GM19463 (cell line): ENCODE measurements around the gene ATG5.

Source experiments
- ATAC-seq: cut with Tn5 transposase; IDR thresholded peaks from one replicate; pipeline ENCODE4 v1.9.1; 2021; ENCODE audit warnings: mild to moderate bottlenecking, moderate library complexity; ENCODE audit not compliant: unreplicated experiment

ATG5 gene

DNA sequence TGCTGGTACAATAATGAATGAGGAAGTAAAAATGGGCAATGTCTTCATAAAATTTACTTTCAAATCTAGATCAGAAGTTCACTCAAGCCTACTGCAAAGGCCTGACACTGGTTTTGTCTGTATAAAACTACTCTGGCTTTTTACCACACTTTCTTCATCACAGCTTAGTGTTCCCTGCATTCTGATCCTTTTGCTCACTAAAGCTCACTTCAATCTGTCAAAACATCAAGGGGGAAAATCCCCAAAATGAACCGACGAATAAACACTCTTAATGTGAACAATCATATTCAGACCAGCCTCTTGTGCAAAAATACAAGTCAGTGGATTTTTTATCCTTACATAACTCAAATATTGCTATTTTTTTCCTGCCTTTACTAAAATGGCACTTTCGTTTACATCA lies 140.9 kb downstream of the ATG5 start:
- no peak for ATAC-seq

DNA sequence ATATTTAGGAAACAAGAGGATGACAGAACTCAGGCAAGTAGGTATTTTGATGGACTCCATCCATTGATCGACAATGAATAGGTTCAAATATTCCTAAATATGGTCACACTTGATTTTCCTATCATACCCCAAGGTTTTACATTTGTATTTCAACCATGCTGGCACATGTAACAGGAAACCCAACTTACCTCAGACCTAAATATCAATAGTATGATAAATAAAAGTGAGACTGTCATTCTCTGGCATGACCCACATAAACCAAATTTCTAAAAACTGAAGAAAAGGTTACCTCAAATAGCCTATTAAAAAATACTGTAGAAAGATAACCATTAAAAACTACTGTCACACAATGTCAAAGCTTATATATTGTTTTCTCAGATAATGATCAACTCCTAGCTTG lies 142.1 kb downstream of the ATG5 start:
- no peak for ATAC-seq

DNA sequence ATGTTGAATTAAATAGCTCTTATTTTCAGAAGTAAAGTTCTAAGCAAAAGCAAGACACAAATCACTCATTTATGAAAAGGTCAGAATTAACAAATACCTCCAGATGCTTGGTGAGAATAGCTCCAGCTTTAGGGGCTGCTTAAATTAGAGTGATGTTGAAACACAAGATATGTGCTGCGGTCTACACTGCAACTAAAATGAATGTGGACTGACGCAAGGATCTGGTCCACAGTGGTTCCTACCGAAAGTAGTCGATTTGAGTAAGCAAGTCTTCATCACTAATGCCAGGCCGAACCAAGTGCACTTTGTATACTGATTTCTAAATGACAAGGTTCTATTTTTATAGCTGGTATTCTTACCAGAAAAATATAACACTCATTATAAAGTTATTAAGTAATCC lies 143.1 kb downstream of the ATG5 start:
- peak; percentile 84 for ATAC-seq

DNA sequence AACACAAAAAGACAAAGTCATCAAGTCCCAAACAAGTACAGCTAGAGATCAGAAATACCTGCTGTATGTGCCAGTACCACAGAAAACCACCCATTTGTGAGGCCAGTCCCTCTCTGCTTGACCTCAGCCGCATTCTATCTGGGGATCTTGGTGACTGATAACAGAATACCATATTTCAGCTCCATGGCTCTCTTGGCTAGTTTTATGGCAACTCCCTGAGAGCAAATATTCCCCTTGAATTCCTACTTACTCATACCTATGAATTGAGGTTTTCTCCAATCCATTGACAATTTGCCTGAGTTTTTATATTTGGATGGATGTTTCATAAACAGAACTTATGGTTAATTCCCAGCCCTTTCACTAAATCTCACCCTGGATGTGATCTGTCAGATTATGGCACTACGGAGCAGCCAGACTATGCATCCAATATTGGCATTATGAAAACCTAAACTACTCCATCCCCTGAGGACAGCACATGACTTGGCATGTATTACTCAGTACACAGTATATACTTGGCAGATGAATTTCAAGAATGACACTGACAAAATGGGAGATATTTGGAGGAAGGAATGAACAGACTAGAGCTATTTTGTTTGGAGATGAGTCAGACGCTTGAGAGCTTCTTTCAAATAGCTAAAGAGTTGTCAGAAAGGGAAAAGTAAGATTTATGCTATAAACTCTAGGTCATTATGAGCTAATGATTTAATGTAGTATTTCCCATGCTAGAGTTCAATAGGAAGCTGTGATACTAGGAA lies 143.7 kb downstream of the ATG5 start:
- peak; percentile 37 for ATAC-seq

DNA sequence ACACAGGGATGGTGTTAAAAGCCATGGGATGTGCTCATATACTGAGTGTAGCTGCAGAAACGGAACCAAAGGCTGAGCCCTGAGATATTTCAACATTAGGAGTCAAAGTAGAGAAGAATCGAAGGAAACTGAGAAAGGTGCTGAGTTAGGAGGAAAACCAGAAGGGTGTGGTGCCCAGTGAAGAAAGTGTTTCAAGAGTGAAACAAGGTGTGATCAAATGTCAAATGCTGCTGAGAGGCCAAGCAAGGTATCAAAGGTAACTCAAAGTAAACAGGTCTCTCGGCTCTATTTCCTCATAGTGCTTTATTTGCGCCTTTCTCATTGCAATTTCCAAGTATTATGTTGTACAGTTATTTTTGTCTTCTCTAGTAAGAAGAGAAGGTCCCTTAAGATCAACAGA lies 145.4 kb downstream of the ATG5 start:
- no peak for ATAC-seq

DNA sequence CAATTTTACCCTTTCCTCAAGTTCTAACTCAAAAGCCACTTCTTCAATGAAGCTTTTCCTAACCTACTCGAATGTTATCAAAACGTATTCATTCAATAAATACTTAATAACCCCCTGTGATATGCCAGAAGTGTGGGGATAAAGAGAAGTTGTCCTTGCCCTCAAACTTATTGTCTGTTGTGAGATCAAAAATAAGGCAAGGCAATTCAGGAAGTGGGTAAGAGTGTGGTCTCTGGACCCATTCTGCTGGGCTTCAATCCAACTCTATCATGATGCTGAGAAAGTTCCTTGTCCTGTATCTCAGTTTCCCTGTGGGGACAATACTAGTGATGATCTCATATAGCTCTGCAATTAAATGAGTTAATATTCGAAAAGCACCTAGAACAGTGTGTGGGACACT lies 146.7 kb downstream of the ATG5 start:
- ATAC-seq = no peak

DNA sequence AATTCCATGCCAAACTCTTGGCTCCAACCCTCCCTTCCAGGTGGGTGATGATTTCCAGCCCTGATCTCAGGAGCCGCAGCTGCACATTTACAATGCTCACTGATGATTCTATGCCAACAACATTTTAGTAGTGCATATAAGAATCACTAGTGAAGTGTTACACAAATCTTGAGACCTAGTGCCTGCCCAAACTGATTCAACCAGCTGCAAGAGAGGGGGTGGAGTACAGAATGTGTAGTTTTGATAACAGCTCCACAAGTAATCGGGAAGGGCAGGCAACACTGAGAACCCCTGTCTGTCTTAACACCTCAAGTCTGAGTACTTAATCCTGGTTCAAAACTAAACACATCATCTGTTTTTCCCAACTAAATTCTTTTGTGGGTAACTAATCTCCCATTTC lies 147.8 kb downstream of the ATG5 start:
- no peak for ATAC-seq

DNA sequence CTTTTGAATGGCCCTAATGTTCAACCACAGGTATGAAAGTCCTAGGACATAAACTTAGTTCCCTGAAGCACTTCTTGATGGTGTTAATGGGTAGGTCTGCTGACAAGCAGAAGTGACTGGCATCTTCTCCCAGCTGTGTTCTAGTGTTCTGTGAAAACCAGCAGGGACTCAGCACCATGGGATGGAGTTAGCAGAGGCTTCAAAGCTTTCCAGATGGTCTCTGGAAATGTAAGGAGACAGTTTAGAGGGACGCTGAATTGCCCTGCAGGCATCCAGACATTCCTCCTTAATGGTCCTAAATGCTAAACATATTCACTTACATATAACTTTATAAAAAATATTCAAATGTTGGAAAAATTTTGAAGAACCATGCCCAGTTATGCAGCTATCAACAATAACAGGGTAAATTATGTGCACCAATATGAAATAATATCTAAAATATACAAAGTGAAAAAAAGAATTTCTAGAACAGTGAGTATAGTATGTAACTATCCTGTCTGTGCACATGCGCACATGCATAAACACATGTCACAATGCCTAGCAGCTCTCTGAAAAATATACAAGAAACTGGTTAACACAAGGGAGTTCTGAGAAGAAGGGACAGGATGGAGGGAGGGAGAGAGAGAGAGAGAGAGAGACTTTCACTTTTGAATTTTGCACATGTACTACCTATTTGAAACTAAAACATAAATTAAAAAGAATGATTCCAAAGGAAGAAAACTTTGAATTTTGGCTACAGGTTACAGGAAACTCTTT lies 152.3 kb downstream of the ATG5 start:
- ATAC-seq = no peak

DNA sequence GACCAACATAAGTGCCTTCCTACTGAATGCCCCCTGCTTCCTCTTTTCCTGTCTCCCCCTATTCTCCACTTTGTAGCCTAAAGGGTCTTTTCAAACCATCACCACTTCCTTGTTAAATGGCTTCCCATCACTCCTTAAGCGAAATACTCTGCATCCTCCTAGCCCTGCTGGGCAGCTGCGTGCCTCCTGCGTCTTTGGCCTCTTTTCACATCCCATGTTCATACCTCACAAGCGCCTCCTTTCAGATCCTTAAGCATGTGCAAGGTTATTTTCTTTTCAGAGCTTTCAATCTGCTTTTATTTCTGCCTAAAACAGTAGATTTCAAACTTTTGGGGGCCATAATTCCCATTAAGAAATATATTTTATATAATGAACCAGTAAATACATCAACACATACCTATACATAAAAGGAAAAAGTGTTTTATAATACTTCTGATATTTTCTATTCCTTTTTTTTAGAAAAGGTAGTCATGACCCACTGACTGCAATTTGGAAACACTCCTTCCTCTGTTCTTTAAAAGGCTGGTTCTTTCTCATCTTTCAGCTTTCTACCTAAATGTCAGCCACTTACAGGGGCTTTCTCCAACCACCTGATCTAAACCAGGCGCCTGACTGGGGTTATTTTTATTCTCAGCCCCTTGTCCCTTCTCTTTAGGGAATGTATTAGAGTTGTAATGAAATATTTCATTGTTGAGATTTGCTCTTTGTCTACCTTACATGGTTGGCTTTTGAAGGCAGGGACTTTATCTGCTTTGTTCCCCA lies 155.3 kb downstream of the ATG5 start:
- no peak for ATAC-seq

DNA sequence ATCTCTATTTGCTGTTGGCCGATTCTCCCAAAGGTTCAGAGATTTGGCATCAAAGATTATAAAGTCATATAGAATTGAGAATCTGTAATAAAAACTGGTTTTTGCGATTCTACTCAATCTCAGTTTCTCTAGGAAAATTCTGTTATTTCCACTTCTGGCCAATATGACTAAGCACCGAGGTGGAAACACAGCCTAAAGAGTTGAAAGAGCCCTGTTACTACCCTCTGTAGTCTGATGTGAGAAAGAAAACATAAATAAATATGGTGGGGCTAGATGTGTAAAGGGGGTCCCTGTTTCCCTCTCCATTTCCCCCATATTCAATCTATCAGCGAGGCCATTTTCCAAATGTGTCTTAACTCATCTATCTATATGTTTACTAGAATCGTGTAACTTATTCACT lies 156.0 kb downstream of the ATG5 start:
- no peak for ATAC-seq

DNA sequence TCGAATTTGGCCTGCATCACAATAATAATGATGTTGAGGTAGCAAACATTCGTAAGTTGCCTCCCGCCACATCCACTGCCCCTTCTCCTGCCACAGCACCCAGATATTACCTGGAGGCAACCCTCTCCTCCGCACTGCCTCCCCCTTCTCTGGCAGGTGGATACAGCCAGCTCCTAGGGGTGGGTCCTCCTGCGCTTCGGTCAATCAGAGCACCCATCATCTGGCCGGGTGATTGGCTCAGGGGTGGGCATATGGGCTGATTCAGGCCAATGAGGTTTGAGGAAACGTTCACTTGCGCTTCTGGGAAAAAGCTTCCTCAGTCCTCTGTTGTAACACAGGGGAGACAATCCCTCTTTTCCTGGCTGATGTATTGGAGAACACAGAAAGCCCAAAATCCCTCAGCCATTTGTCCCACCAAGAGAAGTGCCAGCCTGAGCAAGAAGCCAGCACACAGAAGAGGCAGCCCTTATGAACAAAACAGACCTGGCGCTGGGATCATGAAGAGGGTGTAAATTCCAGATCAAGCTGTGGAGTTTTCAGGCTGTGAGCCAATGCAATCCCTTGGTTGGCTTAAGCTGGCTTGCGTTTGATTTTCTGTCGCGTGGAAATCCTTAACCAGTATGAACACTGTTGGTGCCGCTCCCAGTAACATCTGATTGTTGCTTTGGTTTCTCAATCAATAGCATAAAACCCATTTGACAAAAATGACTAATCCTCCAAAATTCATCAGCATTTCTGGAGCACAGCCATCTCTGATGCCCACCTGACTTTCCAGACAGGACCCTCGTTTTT lies 157.3 kb downstream of the ATG5 start:
- no peak for ATAC-seq

DNA sequence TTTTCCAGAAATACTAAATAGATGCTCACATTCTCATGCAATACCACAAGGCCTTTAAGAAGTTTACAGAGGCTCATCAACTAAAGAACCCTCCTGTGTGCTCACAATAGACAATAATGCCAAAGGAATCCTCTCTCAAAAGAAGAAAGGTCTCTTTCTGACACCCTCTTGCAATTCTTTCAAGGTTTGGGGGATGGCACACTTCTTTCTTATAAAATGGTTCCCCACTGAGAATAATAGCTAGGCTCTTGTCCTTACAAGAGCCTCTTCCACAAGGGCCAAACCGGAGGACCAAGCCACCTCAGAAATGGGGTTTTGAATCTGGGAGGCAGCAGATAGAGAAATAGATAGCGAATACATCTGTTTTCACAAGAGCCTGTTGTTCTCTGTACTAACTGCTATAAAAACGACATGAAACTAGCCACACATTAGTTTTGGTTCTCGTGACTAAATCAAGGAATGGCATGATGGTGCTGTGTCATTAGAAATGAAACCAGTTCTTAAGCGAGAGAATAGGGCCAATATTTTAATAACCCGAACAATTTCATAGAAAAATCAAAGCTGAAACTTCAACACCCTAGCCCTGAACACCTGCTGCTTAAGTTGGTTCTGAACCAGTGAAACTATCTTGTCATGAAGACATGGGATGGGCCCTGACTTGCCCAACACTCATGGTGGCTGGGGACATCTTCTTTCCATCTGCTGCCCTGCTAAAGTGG lies 158.3 kb downstream of the ATG5 start:
- peak; percentile 35 for ATAC-seq

DNA sequence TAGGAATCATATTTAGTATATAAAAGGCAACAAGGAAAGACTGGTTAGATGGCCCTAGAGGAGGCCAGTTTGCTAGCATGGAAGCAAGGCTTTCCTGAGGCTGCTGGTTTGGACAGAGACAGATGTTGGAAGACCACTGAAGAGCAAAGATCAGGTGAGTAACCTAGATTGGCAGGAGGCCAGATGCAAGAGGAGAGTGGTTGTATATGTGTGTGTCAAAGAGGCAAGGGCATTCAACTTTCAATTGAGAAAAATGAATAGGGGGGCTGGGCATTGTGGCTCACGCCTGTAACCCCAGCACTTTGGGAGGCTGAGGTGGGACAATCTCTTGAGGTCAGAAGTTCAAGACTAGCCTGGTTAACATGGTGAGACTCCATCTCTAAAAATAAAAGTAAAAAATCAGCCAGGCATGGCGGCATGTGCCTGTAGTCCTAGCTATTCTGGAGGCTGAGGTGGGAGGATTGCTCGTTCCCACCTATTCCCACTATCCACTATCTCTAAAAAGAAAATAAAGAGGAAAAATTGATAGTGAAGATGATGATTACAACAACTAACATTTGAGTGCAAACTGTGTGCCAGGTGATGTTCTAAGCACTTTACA lies 159.6 kb downstream of the ATG5 start:
- ATAC-seq = peak; percentile 12

DNA sequence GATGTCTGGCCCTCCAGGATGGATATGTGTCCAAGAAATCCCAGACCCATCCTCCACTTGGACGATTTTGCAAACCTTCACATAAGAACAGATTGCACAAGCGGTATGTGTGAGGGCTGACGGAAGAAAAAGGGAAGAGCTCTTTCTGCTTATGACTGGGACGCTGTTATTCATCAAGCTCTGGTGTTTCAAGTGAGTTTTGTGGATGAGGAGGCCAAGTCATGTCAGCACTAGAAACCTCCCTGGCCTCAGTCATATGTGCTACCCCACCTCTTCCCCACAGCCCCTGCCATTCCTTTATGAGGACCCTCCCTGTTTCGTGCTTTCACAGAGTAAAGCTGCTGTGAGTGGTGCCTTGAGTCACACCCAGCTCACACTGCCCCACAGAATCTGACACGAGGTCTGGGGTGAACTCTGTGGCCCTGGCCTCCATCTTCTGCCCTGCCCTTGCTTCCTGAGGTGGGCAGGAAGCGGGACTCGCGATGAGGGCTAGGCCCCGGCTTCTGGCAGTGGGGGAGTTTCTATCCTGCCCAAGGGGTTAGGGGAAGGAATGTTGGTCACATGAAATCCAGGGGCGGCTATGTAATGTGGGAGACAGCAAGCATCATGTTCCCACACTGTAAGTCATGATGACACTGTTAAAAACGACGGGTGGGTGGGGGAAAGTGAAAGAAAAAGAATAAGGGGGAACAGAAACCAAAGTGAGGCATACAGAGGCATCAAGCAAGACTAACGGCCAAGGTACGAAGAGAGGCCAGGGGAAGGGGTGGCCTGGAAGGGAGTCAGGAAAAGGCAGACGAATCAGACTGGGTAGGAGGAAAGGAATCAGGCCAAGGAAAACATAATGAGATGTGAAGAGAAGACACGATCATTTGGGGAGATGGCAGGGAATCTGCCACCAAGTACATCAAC lies 161.3 kb downstream of the ATG5 start:
- peak; percentile 40 for ATAC-seq

DNA sequence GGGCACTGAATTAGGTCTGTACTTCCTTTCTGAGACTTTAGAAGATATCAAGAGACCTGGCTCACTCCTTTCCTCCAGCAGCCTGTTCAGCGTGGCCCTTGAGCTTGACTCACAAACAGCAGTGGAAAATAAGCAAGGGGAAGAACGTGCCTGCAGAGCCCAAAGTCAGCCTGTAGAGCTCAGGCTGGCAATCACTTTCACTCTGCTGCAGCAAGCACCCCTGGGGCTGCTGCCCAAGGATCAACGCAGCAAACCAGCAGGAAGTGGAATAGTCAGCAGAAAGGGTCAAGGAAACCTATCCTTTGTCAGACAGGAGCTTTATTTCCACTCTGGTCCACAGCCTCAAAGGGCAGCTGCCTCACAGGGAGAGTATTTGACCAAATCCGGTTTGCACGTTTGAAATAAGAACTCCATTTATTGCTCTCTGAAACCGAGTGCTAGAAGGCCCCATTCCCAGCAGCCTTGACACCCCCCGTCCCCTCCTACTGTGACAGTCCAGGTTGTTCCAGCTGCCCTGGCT lies 162.1 kb downstream of the ATG5 start:
- no peak for ATAC-seq

DNA sequence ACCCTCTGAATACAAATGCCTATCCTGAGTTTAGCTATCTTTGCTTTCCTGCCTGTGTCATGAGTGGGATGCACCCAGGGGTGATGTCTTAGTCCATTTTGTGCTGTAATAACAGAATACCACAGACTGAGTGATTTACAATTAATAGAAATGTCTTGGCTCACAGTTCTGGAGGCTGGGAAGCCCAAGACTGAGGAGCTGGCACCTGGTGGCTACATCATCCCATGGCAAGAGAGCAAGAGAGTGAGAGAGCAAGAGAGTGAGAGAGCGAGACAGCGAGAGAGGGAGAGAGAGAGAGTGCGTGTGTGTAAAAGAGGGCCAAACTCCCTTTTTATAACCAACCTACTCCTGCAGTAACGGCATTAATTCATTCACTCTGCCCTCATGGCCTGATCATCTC lies 162.6 kb downstream of the ATG5 start:
- no peak for ATAC-seq

DNA sequence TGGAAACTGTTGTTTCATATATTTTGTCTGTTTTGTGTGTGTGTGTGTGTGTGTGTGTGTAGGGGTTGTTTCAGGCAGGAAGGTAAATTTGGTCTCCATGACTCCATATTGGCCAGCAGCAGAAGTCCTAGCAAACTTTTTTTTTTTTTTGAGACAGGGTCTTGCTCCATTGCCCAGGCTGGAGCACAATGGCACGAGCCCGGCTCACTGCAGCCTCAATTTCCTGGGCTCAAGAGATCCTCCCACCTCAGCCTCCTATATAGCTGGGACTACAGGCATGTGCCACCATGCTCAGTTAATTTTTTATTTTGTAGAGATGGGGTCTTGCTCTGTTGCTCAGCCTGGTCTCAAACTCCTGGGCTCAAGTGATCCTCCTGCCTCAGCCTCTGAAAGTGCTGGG lies 163.7 kb downstream of the ATG5 start:
- no peak for ATAC-seq

DNA sequence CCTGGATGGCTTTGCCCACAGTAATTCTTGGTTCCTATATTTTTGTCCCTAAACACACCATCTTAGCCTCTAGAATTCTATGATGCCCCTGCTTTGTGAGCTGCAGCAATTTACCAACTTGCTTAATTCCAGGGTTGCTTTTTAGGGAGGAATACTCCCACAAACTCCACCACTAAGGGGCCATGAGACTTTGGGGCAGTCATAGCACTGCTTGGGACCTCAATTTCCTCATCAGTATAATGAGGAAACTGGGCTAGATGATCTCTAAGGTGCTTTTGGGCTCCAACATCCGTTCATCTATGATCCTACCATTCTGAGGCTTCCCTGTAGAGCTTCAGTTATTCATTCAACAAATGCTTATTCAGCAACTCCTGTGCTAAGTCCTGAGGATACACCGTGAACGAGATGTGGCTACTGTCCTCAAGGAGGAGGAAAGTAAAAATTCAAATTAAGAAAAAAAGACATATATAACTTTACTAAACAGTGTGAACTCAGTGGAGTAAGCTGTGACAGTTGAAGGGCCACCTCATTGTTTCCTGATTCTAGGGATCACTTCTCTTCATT lies 164.2 kb downstream of the ATG5 start:
- no peak for ATAC-seq
